Left ventricle myocardium inferior (tissue), 1 donor: Measurements from ENCODE around the gene SCYL2. TPM values are rescaled to one million over a fixed set of nuclear protein-coding genes. Genes with fewer than 3 reads are reported as not detected.
"Not testable (repeated sequence)": the region's sequence is repeated elsewhere in the genome, so short reads cannot be mapped to it uniquely, and the experiment has no call there.

Experiments
- DNase-seq: peaks from one replicate; pipeline ENCODE4 v3.0.0-alpha.2; 2020
- H3K27ac ChIP-seq: fragments of 200-600 bp; replicated peaks from 2 replicates; pipeline ENCODE4 v1.8.0; 2021
- H3K27me3 ChIP-seq: fragments of 200-600 bp; 2 replicates; pipeline ENCODE4 v1.8.0; 2021; ENCODE audit warnings: low read depth
- H3K36me3 ChIP-seq: fragments of 200-600 bp; 2 replicates; pipeline ENCODE4 v1.8.0; 2021
- H3K4me1 ChIP-seq: fragments of 200-600 bp; 2 replicates; pipeline ENCODE4 v1.8.0; 2021
- H3K4me3 ChIP-seq: fragments of 200-600 bp; 2 replicates; pipeline ENCODE4 v1.8.0; 2021; ENCODE audit warnings: mild to moderate bottlenecking, moderate library complexity
- H3K9me3 ChIP-seq: fragments of 200-600 bp; replicated peaks from 2 replicates; pipeline ENCODE4 v1.8.0; 2021
- CTCF ChIP-seq: fragments of 200-600 bp; IDR thresholded peaks from 2 replicates; pipeline ENCODE4 v1.8.0; 2021; ENCODE audit warnings: antibody characterized with exemption, mild to moderate bottlenecking, borderline replicate concordance
- intact Hi-C: fragments of 100-400 bp; cut with micrococcal nuclease; formaldehyde crosslinking; loops from one replicate; pipeline ENCODE4 v1.11.0; 2022
- total RNA-seq: library from RNA; stranded (reverse); fragmentation: NEBNext Ultra II Directional; extraction: Animal tissue kit (Norgen Biotek cat#: 25700); gene quantifications from one replicate; pipeline ENCODE4 v1.2.1, GENCODE V29; 2021
- donor health status: DM: no; HTN: yes; CAD: no; lungs with severe emphysema.

SCYL2 gene
- total RNA-seq, 1 donor from 2014 or later: 36.2 TPM

- H3K4me3 ChIP-seq: no peak overlapping the region
- H3K9me3 ChIP-seq: no peaks in the 10 kb centered on the region
- peaks cover 12% of the 10 kb centered on the region for H3K36me3 ChIP-seq
- no peak for DNase-seq
- intact Hi-C loops: no loop called here
- H3K27me3 ChIP-seq: no peaks in the 10 kb centered on the region
- TF ChIP-seq CTCF: no peak
- H3K4me1 ChIP-seq: peaks cover 20% of the 10 kb centered on the region
- H3K27ac ChIP-seq: no peak overlapping the region
Observed at GRCh38 chr12:100279159-100279558, 12.2 kb downstream of the SCYL2 start.

GRCh38 chr12:100279607-100280244 lies 12.7 kb downstream of the SCYL2 start:
- H3K27ac ChIP-seq: no peak overlapping the region
- peaks cover 14% of the 10 kb centered on the region for H3K4me1 ChIP-seq
- H3K27me3 ChIP-seq: no peaks in the 10 kb centered on the region
- DNase-seq: no peak
- peaks cover 16% of the 10 kb centered on the region for H3K36me3 ChIP-seq
- TF ChIP-seq CTCF: no peak
- intact Hi-C loops: no loop called here
- H3K9me3 ChIP-seq: no peaks in the 10 kb centered on the region
- H3K4me3 ChIP-seq: no peak overlapping the region

- DNase-seq, H3K27me3 ChIP-seq, H3K9me3 ChIP-seq, H3K27ac ChIP-seq, H3K4me3 ChIP-seq, intact Hi-C loops, H3K4me1 ChIP-seq: not testable (repeated sequence)
- H3K36me3 ChIP-seq: peaks cover 16% of the 10 kb centered on the region
Observed at GRCh38 chr12:100284556-100284955, 17.6 kb downstream of the SCYL2 start.

GRCh38 chr12:100289038-100289437 lies 22.1 kb downstream of the SCYL2 start:
- Histone ChIP-seq H3K9me3 (no peaks in the 10 kb centered on the region), H3K36me3 (peaks cover 23% of the 10 kb centered on the region), H3K27ac (no peak overlapping the region), H3K27me3 (no peaks in the 10 kb centered on the region), H3K4me3 (no peak overlapping the region), H3K4me1 (no peaks in the 10 kb centered on the region)
- no peak for TF ChIP-seq CTCF
- no peak for DNase-seq
- intact Hi-C loops: no loop called here

- H3K36me3 ChIP-seq: peaks cover 17% of the 10 kb centered on the region
- H3K4me3 ChIP-seq: no peak overlapping the region
- no peak for DNase-seq
- intact Hi-C loops: no loop called here
- TF ChIP-seq CTCF: no peak
- no peak overlapping the region for H3K27ac ChIP-seq
- no peaks in the 10 kb centered on the region for H3K27me3 ChIP-seq
- H3K4me1 ChIP-seq: no peaks in the 10 kb centered on the region
- no peaks in the 10 kb centered on the region for H3K9me3 ChIP-seq
Observed at GRCh38 chr12:100290016-100290415, 23.0 kb downstream of the SCYL2 start.

- Histone ChIP-seq H3K27me3 (no peaks in the 10 kb centered on the region), H3K4me1 (no peaks in the 10 kb centered on the region), H3K9me3 (no peaks in the 10 kb centered on the region), H3K4me3 (no peak overlapping the region), H3K27ac (no peak overlapping the region), H3K36me3 (peaks cover 19% of the 10 kb centered on the region)
- TF ChIP-seq CTCF: no peak
- no peak for DNase-seq
- intact Hi-C loops: no loop called here
Observed at GRCh38 chr12:100293017-100293416, 26.0 kb downstream of the SCYL2 start.

- H3K27me3 ChIP-seq, H3K27ac ChIP-seq, DNase-seq, intact Hi-C loops, H3K4me3 ChIP-seq, H3K9me3 ChIP-seq, H3K4me1 ChIP-seq: not testable (repeated sequence)
- peaks cover 32% of the 10 kb centered on the region for H3K36me3 ChIP-seq
Observed at GRCh38 chr12:100294366-100294765, 27.4 kb downstream of the SCYL2 start.
